ENCODE results near the gene FAM107B. TPM values are rescaled to one million over a fixed set of nuclear protein-coding genes. Genes with fewer than 3 reads are reported as not detected.

FAM107B gene
- total RNA-seq, 1 experiment from 2014 or later: 41.6 TPM

- Histone ChIP-seq H3K36me3 (ENCODE audit: control insufficient read depth in 1 of 2, insufficient read depth in 2 of 2, low read length in 2 of 2) (peaks cover 0 to 3% of the 10 kb centered on the region in 2 experiments; a peak in 1 of 4 replicates), H3K9ac (ENCODE audit: low read length) (no peak overlapping the region), H4K20me1 (ENCODE audit: insufficient read depth) (no peaks in the 10 kb centered on the region), H3K27me3 (ENCODE audit: insufficient read depth, low read length) (no peaks in the 10 kb centered on the region), H2AFZ (ENCODE audit: low read depth, low read length, poor library complexity, severe bottlenecking) (no peak overlapping the region), H3K4me1 (ENCODE audit: control insufficient read depth in 1 of 2, insufficient read depth in 2 of 2, low read length in 2 of 2) (peaks cover 0 to 7% of the 10 kb centered on the region in 2 experiments; a peak in 1 of 4 replicates), H3K79me2 (ENCODE audit: insufficient read depth, low read length) (no peaks in the 10 kb centered on the region), H3K4me3 (replicated peaks in 1 of 2; ENCODE audit: low read depth in 1 of 2, low read length in 2 of 2) (no peak overlapping the region), H3K9me3 (ENCODE audit: control insufficient read depth in 1 of 2, insufficient read depth in 1 of 2, low read depth in 1 of 2, low read length in 2 of 2) (no peaks in the 10 kb centered on the region), H3K27ac (ENCODE audit: low read depth, low read length) (no peak overlapping the region), H3K9me2 (ENCODE audit: insufficient read depth) (no peaks in the 10 kb centered on the region), H3K4me2 (ENCODE audit: low read length) (no peak overlapping the region)
- ATAC-seq (no peak), DNase-seq (ENCODE audit: low read depth, low spot score) (no peak)
- no TSS peak for BruUV-seq (replicated peaks)
- RAD21 ChIA-PET (ENCODE audit: low non-redundant PET in 1 of 2, low total read pairs in 2 of 2, uncharacterized antibody in 2 of 2, unreplicated experiment in 2 of 2): no interaction called here
- intact Hi-C loops (cut with micrococcal nuclease): no loop called here
- CTCF ChIA-PET: interaction anchor here (0.7 kb wide), 1 partner anchor 17 kb away, joined by 3 read pairs; no protein-coding TSS in a partner anchor
- TF ChIP-seq RAD21 (IDR thresholded peaks at IDR 0.05; ENCODE audit: low read depth) (no peak), EZH2phosphoT487 (IDR thresholded peaks at IDR 0.05; ENCODE audit: borderline replicate concordance) (no peak), MAX (IDR thresholded peaks at IDR 0.05) (no peak), POLR2AphosphoS5 (IDR thresholded peaks at IDR 0.05; ENCODE audit: low read depth, low read length) (no peak), EGR1 (IDR thresholded peaks at IDR 0.05; ENCODE audit: low read depth) (no peak), SIN3A (IDR thresholded peaks at IDR 0.05; ENCODE audit: low read depth) (no peak), CEBPB (IDR thresholded peaks at IDR 0.05; ENCODE audit: low read depth) (no peak)
- TF ChIP-seq, protein P1, sequence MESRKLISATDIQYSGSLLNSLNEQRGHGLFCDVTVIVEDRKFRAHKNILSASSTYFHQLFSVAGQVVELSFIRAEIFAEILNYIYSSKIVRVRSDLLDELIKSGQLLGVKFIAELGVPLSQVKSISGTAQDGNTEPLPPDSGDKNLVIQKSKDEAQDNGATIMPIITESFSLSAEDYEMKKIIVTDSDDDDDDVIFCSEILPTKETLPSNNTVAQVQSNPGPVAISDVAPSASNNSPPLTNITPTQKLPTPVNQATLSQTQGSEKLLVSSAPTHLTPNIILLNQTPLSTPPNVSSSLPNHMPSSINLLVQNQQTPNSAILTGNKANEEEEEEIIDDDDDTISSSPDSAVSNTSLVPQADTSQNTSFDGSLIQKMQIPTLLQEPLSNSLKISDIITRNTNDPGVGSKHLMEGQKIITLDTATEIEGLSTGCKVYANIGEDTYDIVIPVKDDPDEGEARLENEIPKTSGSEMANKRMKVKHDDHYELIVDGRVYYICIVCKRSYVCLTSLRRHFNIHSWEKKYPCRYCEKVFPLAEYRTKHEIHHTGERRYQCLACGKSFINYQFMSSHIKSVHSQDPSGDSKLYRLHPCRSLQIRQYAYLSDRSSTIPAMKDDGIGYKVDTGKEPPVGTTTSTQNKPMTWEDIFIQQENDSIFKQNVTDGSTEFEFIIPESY (IDR thresholded peaks at IDR 0.05; ENCODE audit: extremely low read depth, insufficient replicate concordance, low read length): no peak
- POLR2A ChIA-PET: no interaction called here
Measured at GRCh38 chr10:14562218-14563075, 212.2 kb downstream of the FAM107B start.
